Hematopoietic multipotent progenitor cell treated with erythropoietin and hydrocortisone succinate and interleukin-3 and kit ligand, for 6 days (in vitro differentiated cells): Measurements from ENCODE around the gene IL20RB.
"Not testable (repeated sequence)": the region's sequence is repeated elsewhere in the genome, so short reads cannot be mapped to it uniquely, and the experiment has no call there.

Experiments
- DNase-seq: peaks from one replicate; pipeline ENCODE4 v3.0.0-alpha.2; 2015

Gene IL20RB

GRCh38 chr3:136946978-136947377 is 10.8 kb upstream of the IL20RB start:
- no peak for DNase-seq

GRCh38 chr3:136947477-136947876 is 10.3 kb upstream of the IL20RB start:
- no peak for DNase-seq

GRCh38 chr3:136949146-136949545 is 8.6 kb upstream of the IL20RB start:
- no peak for DNase-seq

DNA sequence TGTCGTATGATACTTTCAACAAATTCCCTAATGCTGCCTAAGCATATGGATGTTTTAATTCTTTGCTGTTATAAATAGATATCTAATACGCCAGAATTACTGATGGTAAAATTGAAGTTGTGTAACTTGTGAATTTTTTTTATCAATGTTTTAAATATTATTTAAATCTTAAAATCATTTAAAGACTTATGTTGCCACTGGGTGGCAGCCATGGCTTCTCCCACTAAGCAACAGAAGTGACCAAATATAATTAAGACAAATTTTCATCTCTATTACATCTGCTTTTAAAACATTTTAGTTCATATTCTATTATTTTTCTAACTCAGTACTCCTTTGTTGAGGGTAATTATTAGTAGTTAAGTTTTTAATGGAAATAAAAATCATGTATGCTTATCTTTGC is 8.1 kb upstream of the IL20RB start:
- no peak for DNase-seq

- no peak for DNase-seq
These were observed 7.2 kb upstream of the IL20RB start for GRCh38 chr3:136950623-136951022.

GRCh38 chr3:136952292-136952691 is 5.5 kb upstream of the IL20RB start:
- DNase-seq: no peak

DNA sequence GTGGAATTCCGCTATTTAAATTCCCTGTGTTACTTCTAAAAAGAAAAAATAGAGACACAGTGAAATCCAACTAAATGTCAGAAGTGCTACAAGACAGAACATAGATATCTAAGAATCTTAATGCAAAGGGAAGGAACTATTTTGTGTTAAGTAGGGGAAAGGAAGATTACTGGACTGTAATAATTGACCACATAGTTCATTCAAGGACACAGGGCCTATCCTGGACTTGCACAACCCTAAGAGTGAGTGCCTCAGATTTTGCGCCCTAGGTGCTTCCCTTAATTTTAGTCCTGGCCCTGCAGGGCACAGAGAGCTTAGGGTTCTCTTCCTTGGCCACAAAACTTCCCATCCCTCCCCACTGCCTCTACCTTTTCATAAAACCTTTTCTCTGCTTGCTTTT is 3.5 kb upstream of the IL20RB start:
- no peak for DNase-seq

- DNase-seq: no peak
These were observed 2.6 kb upstream of the IL20RB start for GRCh38 chr3:136954980-136955780.

DNA sequence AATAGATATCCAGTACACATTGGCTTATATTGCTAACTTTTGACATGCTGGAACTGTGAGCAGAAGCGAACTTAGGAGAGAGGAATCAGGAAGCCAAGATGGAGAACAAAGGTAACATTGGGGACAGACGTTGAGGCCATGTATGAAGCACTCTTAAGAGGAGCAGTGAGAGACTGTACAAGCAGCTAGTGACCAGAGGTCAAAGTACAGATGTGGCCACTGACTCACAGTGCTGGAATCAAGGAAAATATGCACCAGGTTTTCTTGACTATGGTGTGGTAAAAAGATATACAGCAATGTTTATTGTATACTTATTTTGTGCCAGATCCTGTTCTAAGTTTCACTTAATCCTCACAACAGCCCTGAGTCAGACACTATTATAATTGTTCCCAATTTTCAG is 2.0 kb upstream of the IL20RB start:
- DNase-seq: no peak

DNA sequence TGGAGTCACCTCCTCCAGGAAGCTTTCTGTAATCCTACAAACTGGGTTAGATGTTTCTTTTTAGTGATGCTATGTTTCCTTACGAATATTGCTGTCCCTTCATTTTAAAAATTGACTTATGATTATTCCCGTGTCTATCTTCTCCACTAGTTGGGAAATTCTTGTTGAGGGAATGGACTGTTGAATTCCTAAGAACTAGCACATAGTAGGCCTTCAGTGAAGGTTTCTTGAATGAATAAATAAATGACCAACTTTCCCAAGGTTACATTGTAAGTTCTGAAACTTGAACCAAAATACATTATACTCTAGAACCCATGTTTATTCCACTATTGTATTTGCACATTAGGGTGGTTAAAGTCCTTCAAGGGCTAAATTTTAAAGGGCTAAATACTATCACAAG is 812 bp upstream of the IL20RB start:
- no peak for DNase-seq

DNA sequence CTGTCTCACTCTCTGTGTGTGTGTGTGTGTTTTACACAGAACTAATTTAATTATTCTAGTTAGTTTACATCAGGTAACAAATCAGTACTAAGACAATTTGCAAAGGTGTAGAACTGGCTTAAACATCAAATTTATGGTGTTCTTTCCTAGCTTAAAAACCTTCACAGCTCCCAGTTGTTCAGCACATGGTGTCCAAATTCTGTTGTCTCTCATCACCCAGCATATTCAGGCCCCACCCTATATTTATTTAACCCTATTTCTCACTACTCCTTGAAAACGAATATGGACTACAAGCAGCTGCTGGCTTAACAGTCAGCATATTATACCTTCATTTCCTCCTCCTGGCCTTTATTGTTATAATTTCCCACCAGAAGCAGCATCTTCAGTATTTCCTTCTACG is 1.2 kb downstream of the IL20RB start:
- no peak for DNase-seq

DNA sequence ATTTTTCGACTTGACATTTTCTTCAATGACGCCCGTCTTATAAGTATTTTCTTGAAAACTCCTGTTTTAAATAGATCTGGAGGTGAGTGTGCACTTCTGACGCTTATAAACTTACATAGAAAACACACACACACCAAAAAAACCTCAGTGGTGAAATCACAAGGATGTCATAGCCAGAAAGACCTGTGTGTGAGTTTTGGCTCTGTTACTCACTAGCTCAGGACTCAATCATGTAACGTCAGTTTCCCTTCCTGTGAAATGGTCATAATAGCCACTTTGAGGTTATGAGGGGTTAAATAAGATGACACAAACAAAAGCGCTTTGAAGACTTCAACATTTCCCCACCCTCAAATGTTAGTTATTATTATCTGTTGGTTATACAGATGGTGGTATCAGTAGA is 1.8 kb downstream of the IL20RB start:
- no peak for DNase-seq

DNA sequence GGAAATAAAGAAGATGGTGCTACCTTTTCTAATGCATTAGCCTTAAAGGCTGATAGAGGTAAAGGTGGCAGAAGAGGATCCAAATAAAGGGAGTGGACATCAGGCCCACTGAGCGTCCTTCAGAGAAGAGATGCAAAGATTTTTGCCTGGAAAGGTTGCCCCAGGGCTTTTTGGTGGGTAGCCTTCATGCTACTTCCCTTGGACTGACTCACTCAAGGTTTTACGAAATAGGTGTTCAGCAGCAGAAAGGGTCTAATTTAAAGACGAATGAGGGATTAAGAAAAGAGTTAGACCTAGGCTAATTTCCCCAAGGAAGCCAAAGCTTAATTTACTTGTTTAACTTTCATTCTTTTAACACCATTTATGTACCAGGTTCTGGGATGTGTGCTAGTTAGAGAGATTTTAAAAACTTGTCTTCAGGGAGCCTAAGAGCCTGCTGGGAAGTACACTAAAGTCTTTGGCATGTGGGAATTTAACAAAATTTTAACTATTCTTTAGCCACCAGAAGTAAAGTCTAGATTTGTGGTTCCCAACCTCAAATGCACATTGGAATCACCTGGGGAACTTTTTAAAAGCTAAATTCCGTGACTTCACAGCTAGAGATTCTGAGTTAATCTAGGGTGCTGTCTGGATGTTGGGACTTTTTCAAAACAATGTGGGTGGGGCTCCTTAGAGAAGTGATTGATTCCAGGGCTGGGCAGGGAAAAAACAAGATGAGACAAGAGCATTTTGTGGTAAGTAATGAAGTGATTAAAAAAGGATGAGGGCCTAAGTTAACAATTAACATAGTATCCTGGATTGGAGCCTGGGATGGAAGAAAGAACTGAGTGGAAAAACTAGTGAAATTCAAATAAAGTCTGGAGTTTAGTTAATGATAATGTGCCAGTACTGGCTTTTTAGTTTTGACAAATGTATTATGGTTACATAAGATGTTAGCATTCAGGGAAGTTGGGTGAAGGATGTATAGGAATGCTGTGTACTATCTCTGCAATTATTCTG is 3.4 kb downstream of the IL20RB start:
- DNase-seq: no peak

- DNase-seq: no peak
These were observed 5.1 kb downstream of the IL20RB start for GRCh38 chr3:136962927-136963326.

GRCh38 chr3:136969539-136969938 is 11.8 kb downstream of the IL20RB start:
- not testable (repeated sequence) for DNase-seq

GRCh38 chr3:136973352-136973751 is 15.6 kb downstream of the IL20RB start:
- DNase-seq: no peak

DNA sequence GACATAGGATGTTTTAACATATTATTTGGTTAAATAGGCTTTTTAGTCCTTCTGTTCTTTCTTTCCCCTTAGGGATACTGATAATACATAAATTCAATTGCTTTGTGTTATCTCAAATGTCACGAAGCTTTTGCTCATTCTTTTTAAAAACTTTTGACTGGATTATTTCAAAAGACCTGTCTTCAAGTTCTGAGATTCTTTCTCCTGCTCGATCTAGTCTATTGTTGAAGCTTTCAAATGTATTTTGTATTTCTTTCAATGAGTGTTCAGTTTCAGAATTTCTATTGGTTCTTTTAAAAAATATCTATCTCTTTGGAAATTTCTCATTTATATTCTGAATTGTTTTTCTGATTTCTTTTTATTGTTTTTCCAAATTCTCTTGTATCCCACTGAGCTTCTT is 16.9 kb downstream of the IL20RB start:
- no peak for DNase-seq

DNA sequence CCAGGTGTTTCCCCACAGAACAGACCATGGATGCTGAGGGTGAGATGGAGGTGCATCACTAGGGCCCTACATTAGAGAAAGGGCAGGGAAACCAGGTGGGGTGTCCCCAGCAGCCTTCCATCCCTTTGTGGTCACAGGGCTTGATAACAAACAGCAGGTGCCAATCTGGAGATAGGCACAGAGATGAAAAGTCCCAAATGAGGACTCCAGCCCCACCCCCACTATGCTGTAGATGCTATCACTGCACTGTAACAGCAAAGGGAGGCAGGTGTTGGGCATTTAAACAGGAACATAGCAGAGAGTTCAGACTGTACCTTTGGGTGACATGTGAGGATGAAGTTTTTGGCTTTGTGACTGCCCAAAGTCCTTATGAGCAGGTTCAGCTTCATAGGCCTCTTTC is 21.4 kb downstream of the IL20RB start:
- no peak for DNase-seq

DNA sequence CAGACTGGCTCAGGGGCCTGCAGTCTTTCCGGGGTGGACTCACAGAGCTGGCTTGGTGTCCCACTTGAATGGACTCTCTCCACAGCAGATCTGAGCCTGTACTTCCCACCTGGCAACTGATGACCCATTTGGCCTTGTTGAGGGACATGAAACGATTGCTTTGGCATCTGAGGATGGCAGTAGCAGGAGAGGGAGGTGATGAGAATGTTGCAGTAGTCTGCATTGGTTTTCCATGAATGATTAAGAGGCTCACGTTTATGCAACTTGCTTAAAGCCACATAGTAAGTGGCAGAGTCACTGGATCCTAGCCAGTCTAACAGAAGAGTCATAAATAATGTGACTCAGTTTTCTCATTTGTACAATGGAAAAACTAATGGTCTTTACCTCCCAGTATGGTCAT is 21.9 kb downstream of the IL20RB start:
- DNase-seq: no peak

DNA sequence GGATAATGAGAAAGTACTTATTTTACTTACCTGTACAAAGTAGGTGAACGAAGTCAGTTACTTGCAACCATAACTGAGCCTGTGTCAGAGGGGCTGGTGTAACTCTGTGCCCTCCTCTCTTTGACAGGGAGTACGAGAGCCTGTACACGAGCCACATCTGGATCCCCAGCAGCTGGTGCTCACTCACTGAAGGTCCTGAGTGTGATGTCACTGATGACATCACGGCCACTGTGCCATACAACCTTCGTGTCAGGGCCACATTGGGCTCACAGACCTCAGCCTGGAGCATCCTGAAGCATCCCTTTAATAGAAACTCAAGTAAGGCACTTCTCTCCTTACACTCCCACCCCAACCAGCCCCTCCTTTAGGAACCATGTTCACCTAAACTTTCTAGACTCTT is 24.2 kb downstream of the IL20RB start:
- no peak for DNase-seq

GRCh38 chr3:136982520-136983138 is 24.8 kb downstream of the IL20RB start:
- no peak for DNase-seq

DNA sequence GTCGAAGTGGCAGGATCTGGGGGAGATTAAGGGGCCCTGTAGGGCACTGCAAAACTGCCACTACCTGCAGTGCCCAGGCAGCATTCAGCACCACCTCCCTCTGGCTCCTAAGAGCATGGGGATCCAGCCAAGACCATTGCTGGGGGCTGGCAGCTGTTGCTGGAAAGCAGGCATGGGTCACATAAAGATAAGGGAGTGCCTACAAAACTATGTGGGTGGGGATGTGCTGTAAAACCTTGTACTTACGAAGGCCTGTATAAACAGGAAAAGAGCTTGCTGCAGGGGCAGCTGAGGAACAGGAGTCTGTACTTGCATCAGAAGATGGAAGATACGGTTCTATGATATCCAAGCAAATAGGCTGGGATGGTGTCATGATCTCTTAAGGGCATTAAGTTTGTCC is 27.1 kb downstream of the IL20RB start:
- DNase-seq: peak; percentile 59

GRCh38 chr3:136987398-136987980 is 29.7 kb downstream of the IL20RB start:
- not testable (repeated sequence) for DNase-seq
